ENCODE measurements around the gene LRRN2.

LRRN2 gene

DNA sequence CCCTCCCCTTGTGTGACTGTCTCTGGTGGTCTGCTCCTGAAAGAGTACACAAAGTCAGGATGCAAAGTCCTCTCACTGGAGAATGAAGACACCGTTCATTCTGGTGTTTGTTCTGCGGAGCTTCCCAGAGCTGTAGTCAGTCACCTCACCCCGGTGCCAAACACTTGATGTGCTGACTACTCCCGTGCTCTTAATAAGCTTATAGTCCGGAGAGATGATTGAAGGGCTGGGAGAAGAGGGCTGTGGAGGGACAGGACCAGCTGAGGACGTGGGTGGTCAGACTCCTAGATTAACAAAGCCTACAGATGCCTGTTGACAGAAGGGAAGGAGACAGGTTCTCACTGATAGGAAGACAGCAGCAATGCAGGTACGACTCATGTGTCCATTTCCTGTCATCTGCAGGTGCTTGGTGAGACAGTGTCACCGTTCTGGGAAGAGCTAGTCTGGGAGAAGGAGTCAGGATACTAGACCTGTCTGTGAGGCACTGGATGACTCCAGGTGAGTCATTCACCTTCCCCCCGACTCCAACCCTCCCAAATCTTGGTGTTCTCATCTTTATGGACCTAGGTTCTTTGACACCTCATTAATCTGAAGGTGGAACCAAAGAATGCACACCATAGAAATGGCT, 40.4 kb upstream of the LRRN2 start:
- H3K4me3 ChIP-seq (ENCODE audit: low read depth, low read length): no peak overlapping the region
- ChIA-PET POLR2A (no interaction called here), CTCF (interaction anchor here (1.3 kb wide), 1 partner anchor 81 kb away, joined by 4 read pairs; no protein-coding TSS in a partner anchor)
- DNase-seq (ENCODE audit: low read depth, low spot score): no peak
- TF ChIP-seq, protein P1, sequence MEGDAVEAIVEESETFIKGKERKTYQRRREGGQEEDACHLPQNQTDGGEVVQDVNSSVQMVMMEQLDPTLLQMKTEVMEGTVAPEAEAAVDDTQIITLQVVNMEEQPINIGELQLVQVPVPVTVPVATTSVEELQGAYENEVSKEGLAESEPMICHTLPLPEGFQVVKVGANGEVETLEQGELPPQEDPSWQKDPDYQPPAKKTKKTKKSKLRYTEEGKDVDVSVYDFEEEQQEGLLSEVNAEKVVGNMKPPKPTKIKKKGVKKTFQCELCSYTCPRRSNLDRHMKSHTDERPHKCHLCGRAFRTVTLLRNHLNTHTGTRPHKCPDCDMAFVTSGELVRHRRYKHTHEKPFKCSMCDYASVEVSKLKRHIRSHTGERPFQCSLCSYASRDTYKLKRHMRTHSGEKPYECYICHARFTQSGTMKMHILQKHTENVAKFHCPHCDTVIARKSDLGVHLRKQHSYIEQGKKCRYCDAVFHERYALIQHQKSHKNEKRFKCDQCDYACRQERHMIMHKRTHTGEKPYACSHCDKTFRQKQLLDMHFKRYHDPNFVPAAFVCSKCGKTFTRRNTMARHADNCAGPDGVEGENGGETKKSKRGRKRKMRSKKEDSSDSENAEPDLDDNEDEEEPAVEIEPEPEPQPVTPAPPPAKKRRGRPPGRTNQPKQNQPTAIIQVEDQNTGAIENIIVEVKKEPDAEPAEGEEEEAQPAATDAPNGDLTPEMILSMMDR (IDR thresholded peaks at IDR 0.05; ENCODE audit: insufficient read depth, low read length, missing control alignments): no peak

DNA sequence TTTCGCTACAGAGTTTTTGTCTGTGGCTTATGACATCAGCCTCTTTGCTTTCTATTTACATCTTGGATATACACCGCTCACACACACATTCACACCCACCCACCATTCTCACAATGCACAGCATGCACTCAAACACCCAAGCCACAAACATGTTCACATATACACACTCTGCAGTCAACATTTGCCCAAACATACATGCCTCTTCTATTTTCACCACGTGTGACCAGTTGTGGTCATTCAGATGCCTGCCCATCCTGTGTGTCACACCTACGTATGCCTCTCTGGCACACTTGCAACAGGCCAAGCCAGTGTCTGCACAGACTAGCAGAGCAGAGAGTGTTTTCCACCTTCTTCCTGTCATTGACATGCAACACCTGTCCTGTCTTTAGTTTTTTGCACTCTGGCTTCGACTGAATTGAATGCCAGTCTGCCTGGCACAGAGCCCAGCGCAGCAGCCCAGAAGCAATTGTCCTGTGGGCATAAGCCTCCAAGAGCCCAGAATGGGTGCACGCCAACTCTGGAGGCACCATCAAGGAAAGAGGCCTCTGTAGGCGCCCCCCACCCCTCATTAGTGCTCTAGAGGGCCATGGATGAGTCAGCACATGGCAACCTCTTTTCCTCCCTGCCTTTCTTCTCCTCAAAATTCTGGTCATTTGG, 37.7 kb upstream of the LRRN2 start:
- ChIA-PET CTCF (interaction anchor here (1.0 to 1.7 kb wide), 3 partner anchors 30 to 157 kb away, joined by 3 to 5 read pairs (median 3); no protein-coding TSS in a partner anchor), POLR2A (no interaction called here)
- TF ChIP-seq, protein P1 (IDR thresholded peaks at IDR 0.05; ENCODE audit: insufficient read depth, low read length, missing control alignments): no peak
- H3K4me3 ChIP-seq (ENCODE audit: low read depth, low read length): no peak overlapping the region
- no peak for DNase-seq (ENCODE audit: low read depth, low spot score)

DNA sequence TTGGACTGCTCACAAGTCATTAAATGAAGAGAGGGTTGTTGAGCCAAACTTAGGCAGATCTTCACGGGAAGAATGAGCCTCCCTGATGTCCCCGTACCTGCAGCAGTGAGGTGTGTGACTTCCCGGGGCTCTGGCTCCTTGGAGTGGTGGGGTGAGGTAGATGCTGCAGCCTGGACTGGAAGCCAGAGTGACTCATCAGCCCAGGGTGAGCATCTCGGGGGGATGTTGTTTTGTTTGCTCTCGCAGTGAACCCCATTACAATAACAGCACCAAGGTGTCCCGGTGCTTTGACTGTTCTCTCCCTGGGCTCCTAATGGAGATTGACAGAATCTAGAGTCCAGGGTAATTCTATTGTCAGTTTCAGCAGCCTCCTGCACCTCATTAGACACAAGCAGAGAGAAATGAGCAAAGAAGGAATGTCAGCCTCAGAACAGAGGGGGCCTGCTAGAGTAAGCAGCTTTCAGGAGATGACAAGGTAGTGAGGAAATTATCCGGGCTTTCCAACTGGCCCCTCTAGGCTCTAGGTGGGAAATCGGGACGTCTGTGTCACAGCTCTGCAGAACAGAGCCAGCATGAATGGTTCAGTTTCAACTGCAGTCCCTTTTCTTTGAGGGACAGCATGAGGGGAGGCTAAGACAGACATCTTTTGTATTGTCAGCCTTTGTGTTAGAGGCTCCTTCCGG, 36.0 kb upstream of the LRRN2 start:
- TF ChIP-seq, protein P1 (IDR thresholded peaks at IDR 0.05; ENCODE audit: insufficient read depth, low read length, missing control alignments): no peak
- no peak for DNase-seq (ENCODE audit: low read depth, low spot score)
- ChIA-PET POLR2A (no interaction called here), CTCF (no interaction called here)
- no peak overlapping the region for H3K4me3 ChIP-seq (ENCODE audit: low read depth, low read length)

DNA sequence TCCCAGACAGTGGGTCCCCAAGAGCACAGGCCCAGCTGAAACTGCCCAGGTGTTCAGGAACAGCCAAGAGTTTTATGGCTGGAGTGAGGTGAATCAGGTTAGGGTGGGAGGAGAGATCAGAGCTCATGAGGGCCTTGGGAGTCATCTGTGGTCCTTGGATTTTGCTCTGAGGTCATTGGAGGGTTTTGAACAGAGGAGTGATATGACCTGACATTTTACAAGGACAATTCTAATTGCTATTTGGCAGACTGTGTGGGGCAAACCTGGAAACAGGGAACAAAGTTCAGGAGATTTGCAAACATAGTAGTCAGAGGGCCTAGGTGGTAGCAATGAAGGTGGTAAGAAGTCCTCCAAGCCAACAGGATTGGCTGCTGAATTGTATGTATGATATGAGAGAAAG, 31.1 kb upstream of the LRRN2 start:
- ChIA-PET POLR2A (interaction anchor here (0.6 kb wide), 1 partner anchor 207 kb away, joined by 4 read pairs; no protein-coding TSS in a partner anchor), CTCF (no interaction called here)
- H3K4me3 ChIP-seq (ENCODE audit: low read depth, low read length): no peak overlapping the region
- DNase-seq (ENCODE audit: low read depth, low spot score): no peak
- TF ChIP-seq, protein P1 (IDR thresholded peaks at IDR 0.05; ENCODE audit: insufficient read depth, low read length, missing control alignments): no peak

DNA sequence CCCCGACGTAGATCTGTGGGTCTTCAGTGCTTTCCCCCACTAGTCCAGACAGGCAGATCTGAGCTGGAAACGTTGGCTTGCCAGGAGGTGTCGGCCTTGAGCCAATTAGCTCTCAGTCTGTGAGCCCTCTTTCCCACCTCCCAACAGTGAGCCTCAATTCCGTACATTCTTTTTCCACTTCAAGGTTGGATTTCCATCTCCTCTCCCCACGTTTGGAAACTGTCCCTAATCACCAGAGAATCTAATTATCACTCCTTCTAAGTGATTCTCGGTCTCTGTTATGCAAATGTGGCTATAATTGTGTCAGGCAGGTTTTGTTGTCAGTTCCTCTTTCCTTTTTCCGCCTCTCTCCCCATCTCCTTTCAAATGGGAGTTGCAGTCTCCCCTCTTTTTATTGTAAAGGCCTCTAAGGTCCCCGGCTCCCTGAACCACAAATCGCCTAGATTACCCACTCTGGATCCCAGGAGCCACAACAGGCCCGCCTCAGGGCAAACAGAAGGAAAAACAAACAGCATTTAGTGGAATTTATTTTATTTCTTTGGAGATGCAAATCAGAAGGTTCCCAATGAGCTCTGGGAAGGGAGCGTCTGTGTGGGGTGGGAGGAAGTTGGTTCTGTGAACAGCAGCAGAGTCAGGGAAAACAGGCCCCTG, 29.4 kb upstream of the LRRN2 start:
- TF ChIP-seq, protein P1 (IDR thresholded peaks at IDR 0.05; ENCODE audit: insufficient read depth, low read length, missing control alignments): no peak
- CTCF ChIA-PET: interaction anchor here (0.6 to 1.7 kb wide), 3 partner anchors 9 to 92 kb away, joined by 3 to 4 read pairs (median 4); no protein-coding TSS in a partner anchor
- POLR2A ChIA-PET: no interaction called here
- no peak for DNase-seq (ENCODE audit: low read depth, low spot score)
- H3K4me3 ChIP-seq (ENCODE audit: low read depth, low read length): no peak overlapping the region

All from AG04449 (cell line).